ENCODE measurements around the gene C22orf39.

The C22orf39 gene

DNA sequence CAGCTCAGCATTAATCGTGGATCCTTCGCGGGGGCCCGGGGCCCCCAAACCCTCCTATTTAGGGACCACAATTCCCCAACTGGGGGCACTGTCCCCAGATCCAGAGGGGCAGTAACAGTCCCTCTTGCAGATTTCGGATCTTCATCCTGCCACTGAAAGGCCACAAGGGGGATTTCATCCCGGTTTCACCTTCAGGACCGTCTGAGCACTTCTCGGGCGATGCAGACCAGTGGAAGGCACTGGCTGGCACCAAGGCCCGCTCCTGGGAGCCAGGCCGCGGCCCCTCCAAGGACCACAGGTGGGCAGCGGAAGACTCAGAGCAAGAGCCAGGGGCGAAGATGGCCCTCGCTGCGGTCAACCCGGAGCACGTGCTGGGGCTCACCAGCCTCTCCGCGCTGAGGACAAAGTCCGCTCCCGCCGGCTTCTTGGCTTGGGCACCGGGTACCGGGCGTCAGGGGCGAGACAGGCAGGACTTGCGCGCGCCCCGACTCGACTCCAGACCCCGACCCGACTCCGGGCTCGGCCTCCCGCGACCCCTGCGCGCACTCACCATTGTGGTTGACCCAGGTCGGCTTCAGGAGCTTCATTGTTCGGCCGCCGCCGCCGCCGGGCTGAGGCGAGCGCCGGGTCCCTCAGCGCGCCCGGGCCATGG lies 16.5 kb downstream of the C22orf39 start:
- no peak overlapping the region for H4K5ac ChIP-seq (ENCODE audit: low read length)
- no CpG with 5 or more reads among the region's 53 CpGs for WGBS (ENCODE audit: extremely low coverage, insufficient coverage, low lambda C conversion rate)

DNA sequence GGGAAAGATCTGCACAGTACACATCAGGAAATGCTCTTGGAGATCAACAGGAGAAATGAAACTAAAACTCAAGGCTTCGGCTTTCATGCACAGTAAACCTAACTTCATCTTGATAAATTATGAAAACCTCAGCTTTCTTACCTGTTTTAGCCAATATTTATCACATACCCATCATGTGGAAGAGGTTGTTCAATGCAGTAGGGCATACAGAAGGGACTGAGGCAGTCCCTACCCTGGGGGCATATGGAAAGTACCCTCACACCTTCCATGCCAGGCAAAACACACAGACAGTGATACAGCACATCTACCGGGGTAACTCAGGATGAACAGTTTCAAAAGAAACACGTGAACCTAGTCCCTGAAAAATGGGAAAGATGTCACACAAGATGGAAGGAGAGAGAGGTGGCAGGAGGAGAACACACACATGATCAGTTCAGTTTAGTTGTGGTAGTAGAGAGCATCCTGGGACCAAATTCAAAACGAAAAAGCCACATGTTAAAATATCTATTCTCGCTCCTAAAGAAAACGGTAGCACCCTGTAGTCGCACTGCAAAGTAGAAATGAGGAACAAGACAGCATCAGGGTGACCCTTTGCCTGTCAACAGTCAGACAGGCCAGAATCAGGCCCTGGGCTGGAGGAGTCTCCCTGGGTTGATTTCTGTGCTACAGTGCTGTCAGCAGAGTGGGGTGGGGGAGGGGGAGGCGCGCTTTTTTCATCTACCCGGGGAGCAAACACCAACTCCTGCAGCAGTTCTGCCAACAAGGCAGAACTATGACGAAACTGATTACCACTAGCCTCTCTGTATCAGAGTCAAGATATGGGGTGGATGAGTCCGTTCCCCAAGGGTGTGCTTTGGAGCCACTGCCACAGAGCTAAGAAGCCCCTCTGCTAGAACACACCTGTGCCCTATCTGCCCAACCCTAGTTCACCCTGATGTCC lies 17.3 kb downstream of the C22orf39 start:
- Histone ChIP-seq H3K27me3 (ENCODE audit: insufficient read depth, low read length, poor library complexity) (no peaks in the 10 kb centered on the region), H3K4me3 (ENCODE audit: low read length) (peak overlapping the region; percentile 87), H2AK5ac (ENCODE audit: low read length) (no peak overlapping the region), H4K5ac (ENCODE audit: low read length) (no peak overlapping the region), H3K9ac (ENCODE audit: low read length) (peak overlapping the region; percentile 88), H3K36me3 (ENCODE audit: control insufficient read depth, insufficient read depth, low read length) (no peaks in the 10 kb centered on the region), H3K79me1 (ENCODE audit: low read length) (peaks cover 27% of the 10 kb centered on the region), H2BK120ac (ENCODE audit: low read depth, low read length) (no peak overlapping the region), H3K27ac (ENCODE audit: low read depth, low read length) (peak overlapping the region; percentile 82), H3K4me1 (ENCODE audit: control insufficient read depth, low read depth, low read length) (peaks cover 4% of the 10 kb centered on the region), H3K56ac (ENCODE audit: low read length) (peak overlapping the region; percentile 95), H3K4ac (ENCODE audit: low read depth, low read length) (no peak overlapping the region), H2BK15ac (replicated peaks; ENCODE audit: low read depth) (no peak overlapping the region), H3K4me2 (ENCODE audit: low read length) (peak overlapping the region; percentile 93), H2BK5ac (ENCODE audit: low read length) (no peak overlapping the region), H3K23ac (ENCODE audit: low read length) (no peak overlapping the region), H4K8ac (ENCODE audit: low read depth, low read length) (no peak overlapping the region), H3K79me2 (ENCODE audit: control insufficient read depth, insufficient read depth, low read length) (peaks cover 52% of the 10 kb centered on the region), H3K18ac (ENCODE audit: low read length) (no peak overlapping the region)
- no CpG with 5 or more reads among the region's 12 CpGs for WGBS (ENCODE audit: extremely low coverage, insufficient coverage, low lambda C conversion rate)
- peak; percentile 50 for DNase-seq

More for the DNA sequence above, 16.5 kb downstream of the C22orf39 start:
- peak overlapping the region; percentile 88 for H3K9ac ChIP-seq (ENCODE audit: low read length)
- H2BK15ac ChIP-seq (replicated peaks; ENCODE audit: low read depth), result no peak overlapping the region
- H3K23ac ChIP-seq (ENCODE audit: low read length), result no peak overlapping the region
- no peak overlapping the region for H2BK5ac ChIP-seq (ENCODE audit: low read length)
- H3K18ac ChIP-seq (ENCODE audit: low read length), result peak overlapping the region; percentile 64
- no peaks in the 10 kb centered on the region for H3K27me3 ChIP-seq (ENCODE audit: insufficient read depth, low read length, poor library complexity)
- H4K8ac ChIP-seq (ENCODE audit: low read depth, low read length), result no peak overlapping the region
- peak overlapping the region; percentile 93 for H3K4me2 ChIP-seq (ENCODE audit: low read length)
- H3K27ac ChIP-seq (ENCODE audit: low read depth, low read length), result peak overlapping the region; percentile 82
- no peak overlapping the region for H2BK120ac ChIP-seq (ENCODE audit: low read depth, low read length)
- peaks cover 2% of the 10 kb centered on the region for H3K36me3 ChIP-seq (ENCODE audit: control insufficient read depth, insufficient read depth, low read length)
- peak overlapping the region; percentile 25 for H3K4ac ChIP-seq (ENCODE audit: low read depth, low read length)
- peak overlapping the region; percentile 95 for H3K56ac ChIP-seq (ENCODE audit: low read length)
- peak; percentile 82 for DNase-seq
- peaks cover 25% of the 10 kb centered on the region for H3K79me1 ChIP-seq (ENCODE audit: low read length)
- H3K4me3 ChIP-seq (ENCODE audit: low read length), result peak overlapping the region; percentile 87
- H3K4me1 ChIP-seq (ENCODE audit: control insufficient read depth, low read depth, low read length), result peaks cover 4% of the 10 kb centered on the region
- H2AK5ac ChIP-seq (ENCODE audit: low read length), result no peak overlapping the region
- peaks cover 46% of the 10 kb centered on the region for H3K79me2 ChIP-seq (ENCODE audit: control insufficient read depth, insufficient read depth, low read length)

DNA sequence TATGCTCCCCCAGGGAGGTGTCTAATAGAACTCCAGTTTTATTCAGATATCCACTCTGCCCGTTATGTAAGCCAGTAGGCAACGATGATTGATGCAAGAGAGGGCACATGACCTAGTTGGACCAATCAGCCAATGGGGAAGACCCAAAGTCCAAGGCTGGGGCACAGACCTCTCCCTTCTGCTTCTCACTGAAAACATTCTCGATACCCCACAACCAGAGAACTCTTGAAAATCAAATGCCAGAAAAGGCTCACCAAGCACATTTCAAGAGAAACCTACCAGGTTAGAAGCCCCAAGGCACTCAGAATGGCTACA lies 23.4 kb downstream of the C22orf39 start:
- H2BK15ac ChIP-seq (replicated peaks; ENCODE audit: low read depth), result no peak overlapping the region
- H2BK5ac ChIP-seq (ENCODE audit: low read length), result no peak overlapping the region
- H3K79me2 ChIP-seq (ENCODE audit: control insufficient read depth, insufficient read depth, low read length), result peaks cover 84% of the 10 kb centered on the region
- H3K4ac ChIP-seq (ENCODE audit: low read depth, low read length), result no peak overlapping the region
- no peak overlapping the region for H2AK5ac ChIP-seq (ENCODE audit: low read length)
- H3K79me1 ChIP-seq (ENCODE audit: low read length), result peaks cover 41% of the 10 kb centered on the region
- peaks cover 24% of the 10 kb centered on the region for H3K4me1 ChIP-seq (ENCODE audit: control insufficient read depth, low read depth, low read length)
- H3K36me3 ChIP-seq (ENCODE audit: control insufficient read depth, insufficient read depth, low read length), result no peaks in the 10 kb centered on the region
- H4K5ac ChIP-seq (ENCODE audit: low read length), result no peak overlapping the region
- no peaks in the 10 kb centered on the region for H3K27me3 ChIP-seq (ENCODE audit: insufficient read depth, low read length, poor library complexity)
- no peak for DNase-seq
- H3K23ac ChIP-seq (ENCODE audit: low read length), result no peak overlapping the region
- H4K8ac ChIP-seq (ENCODE audit: low read depth, low read length), result no peak overlapping the region
- H3K18ac ChIP-seq (ENCODE audit: low read length), result no peak overlapping the region
- H2BK120ac ChIP-seq (ENCODE audit: low read depth, low read length), result no peak overlapping the region
- no peak overlapping the region for H3K27ac ChIP-seq (ENCODE audit: low read depth, low read length)
- H3K56ac ChIP-seq (ENCODE audit: low read length), result no peak overlapping the region
- no peak overlapping the region for H3K4me3 ChIP-seq (ENCODE audit: low read length)
- no peak overlapping the region for H3K9ac ChIP-seq (ENCODE audit: low read length)
- H3K4me2 ChIP-seq (ENCODE audit: low read length), result no peak overlapping the region
- no CpG with 5 or more reads among the region's 3 CpGs for WGBS (ENCODE audit: extremely low coverage, insufficient coverage, low lambda C conversion rate)

DNA sequence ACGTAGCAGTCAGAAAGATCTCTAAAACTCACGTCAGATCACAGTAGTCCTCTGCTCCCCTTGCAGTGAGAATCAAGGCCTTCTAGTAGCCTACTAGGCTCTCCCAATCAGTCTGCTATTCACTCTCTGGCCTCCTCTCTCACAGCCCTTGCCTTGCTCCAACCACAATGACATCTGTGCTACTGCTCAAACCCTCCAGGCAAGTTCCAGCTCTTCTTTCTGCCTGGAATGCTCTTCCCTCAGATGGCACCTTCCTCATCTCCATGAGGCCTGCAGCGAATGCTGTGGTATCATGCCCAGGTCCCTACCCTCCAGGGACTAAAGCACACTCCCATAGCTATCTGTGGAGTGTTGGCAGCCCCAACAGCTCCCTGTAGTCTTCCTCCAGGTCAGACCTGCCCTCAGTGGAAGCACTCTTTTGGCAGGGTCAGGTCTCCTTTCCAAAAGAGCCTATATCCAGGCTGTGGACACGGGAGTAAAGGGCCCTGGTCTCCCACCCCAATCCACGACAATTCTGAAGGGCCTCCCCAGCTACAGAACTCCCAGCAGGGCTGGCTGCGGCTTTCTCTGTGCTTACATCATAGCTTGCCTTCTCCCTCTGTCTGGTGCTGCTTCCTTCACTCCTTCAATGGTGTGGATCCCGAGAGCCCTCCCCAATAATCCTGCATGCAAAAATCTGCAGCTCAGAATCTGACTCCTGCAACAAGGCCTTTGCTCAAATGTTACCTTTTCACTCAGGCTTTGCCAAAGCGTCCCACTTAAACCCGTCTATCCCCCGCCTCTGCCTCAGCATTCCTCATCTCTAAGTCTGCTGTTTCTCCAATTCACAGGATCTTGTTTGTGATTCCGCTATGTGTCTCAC lies 24.8 kb downstream of the C22orf39 start:
- no peaks in the 10 kb centered on the region for H3K36me3 ChIP-seq (ENCODE audit: control insufficient read depth, insufficient read depth, low read length)
- H3K18ac ChIP-seq (ENCODE audit: low read length), result no peak overlapping the region
- H2BK15ac ChIP-seq (replicated peaks; ENCODE audit: low read depth), result no peak overlapping the region
- no peaks in the 10 kb centered on the region for H3K27me3 ChIP-seq (ENCODE audit: insufficient read depth, low read length, poor library complexity)
- peak; percentile 37 for DNase-seq
- H2BK5ac ChIP-seq (ENCODE audit: low read length), result no peak overlapping the region
- no CpG with 5 or more reads among the region's 11 CpGs for WGBS (ENCODE audit: extremely low coverage, insufficient coverage, low lambda C conversion rate)
- H4K5ac ChIP-seq (ENCODE audit: low read length), result no peak overlapping the region
- no peak overlapping the region for H3K27ac ChIP-seq (ENCODE audit: low read depth, low read length)
- H3K4me1 ChIP-seq (ENCODE audit: control insufficient read depth, low read depth, low read length), result peaks cover 26% of the 10 kb centered on the region
- H3K23ac ChIP-seq (ENCODE audit: low read length), result peak overlapping the region; percentile 56
- no peak overlapping the region for H2BK120ac ChIP-seq (ENCODE audit: low read depth, low read length)
- peaks cover 38% of the 10 kb centered on the region for H3K79me1 ChIP-seq (ENCODE audit: low read length)
- no peak overlapping the region for H4K8ac ChIP-seq (ENCODE audit: low read depth, low read length)
- peaks cover 80% of the 10 kb centered on the region for H3K79me2 ChIP-seq (ENCODE audit: control insufficient read depth, insufficient read depth, low read length)
- no peak overlapping the region for H2AK5ac ChIP-seq (ENCODE audit: low read length)
- peak overlapping the region; percentile 13 for H3K9ac ChIP-seq (ENCODE audit: low read length)
- H3K4me2 ChIP-seq (ENCODE audit: low read length), result no peak overlapping the region
- no peak overlapping the region for H3K4me3 ChIP-seq (ENCODE audit: low read length)
- H3K56ac ChIP-seq (ENCODE audit: low read length), result peak overlapping the region; percentile 68
- no peak overlapping the region for H3K4ac ChIP-seq (ENCODE audit: low read depth, low read length)

DNA sequence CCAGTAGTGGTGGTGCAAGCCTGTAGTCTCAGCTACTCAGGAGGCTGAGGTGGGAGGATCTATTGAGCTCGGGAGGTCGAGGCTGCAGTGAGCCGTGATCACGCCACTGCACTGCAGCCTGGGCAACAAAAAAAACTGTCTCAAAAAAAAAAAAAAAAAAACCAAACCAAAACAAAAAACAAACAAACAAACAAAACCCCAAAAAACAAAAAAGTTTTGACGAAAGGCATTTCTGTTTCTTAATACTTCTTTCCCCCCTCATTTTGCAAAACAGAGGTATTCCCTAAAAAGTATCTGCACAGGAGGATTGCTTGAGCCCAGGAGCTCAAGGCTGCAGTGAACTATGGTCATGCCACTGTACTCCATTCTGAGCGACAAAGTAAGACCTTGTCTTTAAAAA lies 27.2 kb downstream of the C22orf39 start:
- Histone ChIP-seq H2AK5ac (ENCODE audit: low read length) (no peak overlapping the region), H3K79me1 (ENCODE audit: low read length) (peaks cover 26% of the 10 kb centered on the region), H2BK120ac (ENCODE audit: low read depth, low read length) (no peak overlapping the region), H3K9ac (ENCODE audit: low read length) (no peak overlapping the region), H3K18ac (ENCODE audit: low read length) (no peak overlapping the region), H3K27ac (ENCODE audit: low read depth, low read length) (no peak overlapping the region), H2BK15ac (replicated peaks; ENCODE audit: low read depth) (no peak overlapping the region), H3K4ac (ENCODE audit: low read depth, low read length) (no peak overlapping the region), H3K79me2 (ENCODE audit: control insufficient read depth, insufficient read depth, low read length) (peaks cover 71% of the 10 kb centered on the region), H3K23ac (ENCODE audit: low read length) (no peak overlapping the region), H3K36me3 (ENCODE audit: control insufficient read depth, insufficient read depth, low read length) (no peaks in the 10 kb centered on the region), H3K27me3 (ENCODE audit: insufficient read depth, low read length, poor library complexity) (no peaks in the 10 kb centered on the region), H3K4me2 (ENCODE audit: low read length) (no peak overlapping the region), H4K8ac (ENCODE audit: low read depth, low read length) (no peak overlapping the region), H3K56ac (ENCODE audit: low read length) (no peak overlapping the region), H2BK5ac (ENCODE audit: low read length) (no peak overlapping the region), H3K4me3 (ENCODE audit: low read length) (no peak overlapping the region), H3K4me1 (ENCODE audit: control insufficient read depth, low read depth, low read length) (peaks cover 26% of the 10 kb centered on the region), H4K5ac (ENCODE audit: low read length) (no peak overlapping the region)
- WGBS (ENCODE audit: extremely low coverage, insufficient coverage, low lambda C conversion rate), result 100% methylated on average over 1 of the region's 6 CpGs
- DNase-seq, result no peak

All from mesendoderm (in vitro differentiated cells).